HepG2 (cell line): ENCODE data around the gene ECE2. TPM values are rescaled to one million over a fixed set of nuclear protein-coding genes. Genes with fewer than 3 reads are reported as not detected.
A peak's percentile ranks its signal among the peaks of the same experiment; 100 is the strongest.

Experiments
- ATF5 ChIP-seq: sonication (generic); formaldehyde crosslinking; IDR thresholded peaks from 2 replicates; pipeline ENCODE4 v1.4.0; 2020; ENCODE audit warnings: mild to moderate bottlenecking, low read depth, missing genetic modification reagents
- BATF2 ChIP-seq: sonication (generic); formaldehyde crosslinking; IDR thresholded peaks from 2 replicates; pipeline ENCODE4 v1.8.0; 2022; ENCODE audit warnings: mild to moderate bottlenecking, missing genetic modification reagents, moderate library complexity
- FOXA1 ChIP-seq, 2 experiments: fragments of 450-650 bp in 1 of 2; sonication (generic) in 1 of 2; formaldehyde crosslinking in 1 of 2; IDR thresholded peaks; 2 replicates each; pipeline versions ENCODE4 v1.4.0 to v1.6.1; 2016 to 2020; ENCODE audit warnings: missing genetic modification reagents in 1 of 2
- HMG20A ChIP-seq: IDR thresholded peaks from 2 replicates; pipeline ENCODE4 v1.6.1; 2016; ENCODE audit warnings: borderline replicate concordance
- MED8 ChIP-seq: sonication (generic); formaldehyde crosslinking; IDR thresholded peaks from 2 replicates; pipeline ENCODE4 v1.8.1; 2023; ENCODE audit warnings: mild to moderate bottlenecking, missing genetic modification reagents; ENCODE audit not compliant: insufficient replicate concordance
- MZF1 ChIP-seq: sonication (generic); formaldehyde crosslinking; IDR thresholded peaks from 2 replicates; pipeline ENCODE4 v1.8.1; 2023; ENCODE audit warnings: mild to moderate bottlenecking, missing genetic modification reagents, borderline replicate concordance
- XRCC5 ChIP-seq: fragments of 200-400 bp; formaldehyde crosslinking; optimal IDR thresholded peaks from 2 replicates; pipeline ENCODE3; 2017; ENCODE audit warnings: mild to moderate bottlenecking, low read length
- ZBED4 ChIP-seq: sonication (generic); formaldehyde crosslinking; IDR thresholded peaks from 2 replicates; pipeline ENCODE4 v1.4.0; 2020; ENCODE audit warnings: missing genetic modification reagents, borderline replicate concordance
- ZFP1 ChIP-seq: IDR thresholded peaks from 2 replicates; pipeline ENCODE4 v1.6.1; 2016
- ZFP41 ChIP-seq: sonication (generic); formaldehyde crosslinking; IDR thresholded peaks from 2 replicates; pipeline ENCODE4 v1.4.0; 2020; ENCODE audit warnings: mild to moderate bottlenecking, missing genetic modification reagents, borderline replicate concordance
- ZMAT5 ChIP-seq: sonication (generic); formaldehyde crosslinking; IDR thresholded peaks from 2 replicates; pipeline ENCODE4 v1.5.0; 2020; ENCODE audit warnings: mild to moderate bottlenecking, low read depth, missing genetic modification reagents, borderline replicate concordance
- ZNF10 ChIP-seq: sonication (generic); formaldehyde crosslinking; IDR thresholded peaks from 2 replicates; pipeline ENCODE4 v1.4.0; 2020; ENCODE audit warnings: mild to moderate bottlenecking, low read depth, missing genetic modification reagents, borderline replicate concordance
- ZNF124 ChIP-seq: sonication (generic); formaldehyde crosslinking; IDR thresholded peaks from 2 replicates; pipeline ENCODE4 v1.4.0; 2020; ENCODE audit warnings: missing genetic modification reagents
- ZNF143 ChIP-seq: sonication (generic); formaldehyde crosslinking; IDR thresholded peaks from 2 replicates; pipeline ENCODE4 v1.4.0; 2020; ENCODE audit warnings: missing genetic modification reagents
- ZNF260 ChIP-seq: sonication (generic); formaldehyde crosslinking; IDR thresholded peaks from 2 replicates; pipeline ENCODE4 v1.4.0; 2020; ENCODE audit warnings: missing genetic modification reagents, low read depth, mild to moderate bottlenecking, borderline replicate concordance
- ZNF350 ChIP-seq: sonication (generic); formaldehyde crosslinking; IDR thresholded peaks from 2 replicates; pipeline ENCODE4 v1.4.0; 2020; ENCODE audit warnings: mild to moderate bottlenecking, low read depth, missing genetic modification reagents, borderline replicate concordance
- ZNF570 ChIP-seq: sonication (generic); formaldehyde crosslinking; IDR thresholded peaks from 2 replicates; pipeline ENCODE4 v1.4.0; 2020; ENCODE audit warnings: mild to moderate bottlenecking, missing genetic modification reagents, borderline replicate concordance
- ZNF772 ChIP-seq: sonication (generic); formaldehyde crosslinking; IDR thresholded peaks from 2 replicates; pipeline ENCODE4 v1.5.0; 2020; ENCODE audit warnings: mild to moderate bottlenecking, missing genetic modification reagents
- polyA plus RNA-seq, 8 experiments: library from polyadenylated mRNA; depleted of rRNA in 3 of 8; stranded (reverse) in 7 of 8; unstranded in 1 of 8; fragments of >200 nt; fragmentation: Illumina TruSeq in 4 of 8; extraction: Trizol in 4 of 8; gene quantifications; 2 replicates each; pipeline versions ENCODE4 v1.2.1 to v1.2.3, GENCODE V29; 2011 to 2016; ENCODE audit warnings: low read depth in 4 of 8, missing spikeins in 1 of 8, mixed read lengths in 1 of 8; ENCODE audit not compliant: insufficient read depth in 1 of 8
- total RNA-seq, 5 experiments: library from RNA; depleted of rRNA; stranded (reverse); fragments of >200 nt; fragmentation: Illumina TruSeq; extraction: Trizol; gene quantifications; 2 replicates each; pipeline ENCODE4 v1.2.3, GENCODE V29; 2016; ENCODE audit warnings: low read depth in 1 of 5
- TF ChIP-seq, protein P1 (sequence below): sonication (generic); formaldehyde crosslinking; IDR thresholded peaks from 2 replicates; pipeline ENCODE4 v1.4.0; 2020; ENCODE audit warnings: missing genetic modification reagents
- TF ChIP-seq, protein P2 (sequence below): sonication (generic); formaldehyde crosslinking; IDR thresholded peaks from 2 replicates; pipeline ENCODE4 v1.4.0; 2020; ENCODE audit warnings: missing genetic modification reagents

The ECE2 gene
- total and polyA plus RNA-seq, 2 of the 13 experiments (the other 11 are each of a cell fraction or from before 2014, with no cell fraction given): not detected

GRCh38 chr3:184249412-184250166 lies 26.2 kb upstream of the ECE2 start, which contains the start of gene EEF1AKMT4 (continued):
- no peak for TF ChIP-seq ZNF772 (CRISPR knock-in tag)
- TF ChIP-seq ZNF143 (CRISPR knock-in tag): no peak; the same call in 1 of the 2 replicates
- TF ChIP-seq BATF2 (CRISPR knock-in tag): no peak
- no peak for TF ChIP-seq ZFP1 (CRISPR knock-in tag)
- TF ChIP-seq ZNF260 (CRISPR knock-in tag): no peak
- no peak for TF ChIP-seq ZFP41 (CRISPR knock-in tag)
- TF ChIP-seq FOXA1 (IDR thresholded peaks at IDR 0.05): no peak
- 0 out of 2 replicates have a peak, but pooled peaks have one; percentile 5 for TF ChIP-seq FOXA1 (CRISPR knock-in tag; IDR thresholded peaks at IDR 0.05)
- TF ChIP-seq ZMAT5 (CRISPR knock-in tag): no peak
- TF ChIP-seq, protein P1, sequence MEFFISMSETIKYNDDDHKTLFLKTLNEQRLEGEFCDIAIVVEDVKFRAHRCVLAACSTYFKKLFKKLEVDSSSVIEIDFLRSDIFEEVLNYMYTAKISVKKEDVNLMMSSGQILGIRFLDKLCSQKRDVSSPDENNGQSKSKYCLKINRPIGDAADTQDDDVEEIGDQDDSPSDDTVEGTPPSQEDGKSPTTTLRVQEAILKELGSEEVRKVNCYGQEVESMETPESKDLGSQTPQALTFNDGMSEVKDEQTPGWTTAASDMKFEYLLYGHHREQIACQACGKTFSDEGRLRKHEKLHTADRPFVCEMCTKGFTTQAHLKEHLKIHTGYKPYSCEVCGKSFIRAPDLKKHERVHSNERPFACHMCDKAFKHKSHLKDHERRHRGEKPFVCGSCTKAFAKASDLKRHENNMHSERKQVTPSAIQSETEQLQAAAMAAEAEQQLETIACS (CRISPR knock-in tag): no peak
- peak; percentile 7; the same call in 1 of the 2 replicates for TF ChIP-seq ZNF350 (CRISPR knock-in tag)
- TF ChIP-seq MED8: no peak
- TF ChIP-seq MZF1: no peak
- no peak; the same call in 1 of the 2 replicates for TF ChIP-seq HMG20A (CRISPR knock-in tag)
- TF ChIP-seq, protein P2, sequence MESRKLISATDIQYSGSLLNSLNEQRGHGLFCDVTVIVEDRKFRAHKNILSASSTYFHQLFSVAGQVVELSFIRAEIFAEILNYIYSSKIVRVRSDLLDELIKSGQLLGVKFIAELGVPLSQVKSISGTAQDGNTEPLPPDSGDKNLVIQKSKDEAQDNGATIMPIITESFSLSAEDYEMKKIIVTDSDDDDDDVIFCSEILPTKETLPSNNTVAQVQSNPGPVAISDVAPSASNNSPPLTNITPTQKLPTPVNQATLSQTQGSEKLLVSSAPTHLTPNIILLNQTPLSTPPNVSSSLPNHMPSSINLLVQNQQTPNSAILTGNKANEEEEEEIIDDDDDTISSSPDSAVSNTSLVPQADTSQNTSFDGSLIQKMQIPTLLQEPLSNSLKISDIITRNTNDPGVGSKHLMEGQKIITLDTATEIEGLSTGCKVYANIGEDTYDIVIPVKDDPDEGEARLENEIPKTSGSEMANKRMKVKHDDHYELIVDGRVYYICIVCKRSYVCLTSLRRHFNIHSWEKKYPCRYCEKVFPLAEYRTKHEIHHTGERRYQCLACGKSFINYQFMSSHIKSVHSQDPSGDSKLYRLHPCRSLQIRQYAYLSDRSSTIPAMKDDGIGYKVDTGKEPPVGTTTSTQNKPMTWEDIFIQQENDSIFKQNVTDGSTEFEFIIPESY (CRISPR knock-in tag): 0 out of 2 replicates have a peak, but pooled peaks have one; percentile 7
- TF ChIP-seq ZNF570 (CRISPR knock-in tag): no peak
- peak; percentile 60; the same call in 1 of the 2 replicates for TF ChIP-seq ZNF124
- TF ChIP-seq ZNF10 (CRISPR knock-in tag): no peak
- TF ChIP-seq XRCC5: peak; percentile 84
- no peak for TF ChIP-seq ATF5 (CRISPR knock-in tag)
- TF ChIP-seq ZBED4 (CRISPR knock-in tag): peak; percentile 23; the same call in 1 of the 2 replicates
